SJSA1 (cell line): ENCODE results near the gene INSC. TPM values are rescaled to one million over a fixed set of nuclear protein-coding genes. Genes with fewer than 3 reads are reported as not detected.

Experiments used
- DNase-seq, 2 experiments: peaks; one replicate each; pipeline ENCODE4 v3.0.0-alpha.2; 2015 to 2020; ENCODE audit warnings: low spot score in 2 of 2, low read depth in 1 of 2
- H3K27ac ChIP-seq: fragments of 250-450 bp; sonication (Bioruptor Pico); 2 replicates; pipeline ENCODE4 v1.5.1; 2020; ENCODE audit warnings: mild to moderate bottlenecking, moderate library complexity
- H3K27me3 ChIP-seq: fragments of 250-450 bp; sonication (Bioruptor Pico); replicated peaks from 2 replicates; pipeline ENCODE4 v1.5.1; 2020; ENCODE audit warnings: mild to moderate bottlenecking, moderate library complexity
- H3K36me3 ChIP-seq: fragments of 250-450 bp; sonication (Bioruptor Pico); 2 replicates; pipeline ENCODE4 v1.5.1; 2020; ENCODE audit warnings: mild to moderate bottlenecking
- H3K4me1 ChIP-seq: fragments of 250-450 bp; sonication (Bioruptor Pico); replicated peaks from 2 replicates; pipeline ENCODE4 v1.6.1; 2021; ENCODE audit warnings: mild to moderate bottlenecking
- H3K4me3 ChIP-seq: fragments of 250-450 bp; sonication (Bioruptor Pico); 2 replicates; pipeline ENCODE4 v1.5.1; 2020; ENCODE audit warnings: mild to moderate bottlenecking
- H3K9me3 ChIP-seq: fragments of 250-450 bp; sonication (Bioruptor Pico); replicated peaks from 2 replicates; pipeline ENCODE4 v1.5.1; 2020; ENCODE audit warnings: mild to moderate bottlenecking
- total RNA-seq: library from RNA; depleted of rRNA; stranded (reverse); fragments of >200 nt; shearing (Covaris generic); gene quantifications from 2 replicates; pipeline ENCODE4 v1.2.3, GENCODE V29; 2014

INSC gene
- total RNA-seq, 1 experiment from 2014 or later: 0.26 TPM

DNA sequence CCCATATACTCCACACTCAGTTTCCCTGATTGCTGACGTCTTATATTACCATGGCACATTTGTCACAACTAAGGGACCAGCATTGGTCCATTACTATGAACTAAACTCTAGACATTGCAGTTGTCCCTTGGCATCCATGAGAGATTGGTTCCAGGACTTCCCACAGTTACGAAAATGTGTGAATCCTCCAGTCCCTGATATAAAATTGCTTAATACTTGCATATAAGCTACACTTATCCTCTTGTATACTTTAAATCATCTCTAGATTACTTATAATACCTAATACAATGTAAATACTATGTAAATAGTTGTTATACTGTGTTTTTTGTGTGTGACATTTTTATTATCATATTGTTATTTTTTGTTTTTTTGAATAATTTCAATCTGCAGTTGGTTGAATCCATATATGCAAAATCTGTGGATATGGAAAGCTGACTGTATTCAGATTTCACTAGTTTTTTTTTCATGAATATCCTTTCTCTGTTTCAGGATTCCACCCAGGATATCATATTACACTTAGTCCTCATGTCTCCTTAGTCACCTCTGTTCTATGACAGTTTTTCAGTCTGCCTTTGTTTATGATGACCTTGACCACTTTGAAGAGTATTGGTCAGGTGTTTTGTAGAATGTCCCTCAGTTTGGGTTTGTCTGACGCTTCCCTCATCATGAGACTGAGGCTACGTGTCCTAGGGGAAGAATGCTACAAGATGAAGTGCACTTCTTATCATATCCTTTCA, 55.3 kb downstream of the INSC start:
- Histone ChIP-seq H3K27me3 (no peaks in the 10 kb centered on the region), H3K36me3 (no peaks in the 10 kb centered on the region), H3K4me1 (no peaks in the 10 kb centered on the region), H3K4me3 (no peak overlapping the region), H3K27ac (no peak overlapping the region), H3K9me3 (no peaks in the 10 kb centered on the region)
- DNase-seq: no peak

DNA sequence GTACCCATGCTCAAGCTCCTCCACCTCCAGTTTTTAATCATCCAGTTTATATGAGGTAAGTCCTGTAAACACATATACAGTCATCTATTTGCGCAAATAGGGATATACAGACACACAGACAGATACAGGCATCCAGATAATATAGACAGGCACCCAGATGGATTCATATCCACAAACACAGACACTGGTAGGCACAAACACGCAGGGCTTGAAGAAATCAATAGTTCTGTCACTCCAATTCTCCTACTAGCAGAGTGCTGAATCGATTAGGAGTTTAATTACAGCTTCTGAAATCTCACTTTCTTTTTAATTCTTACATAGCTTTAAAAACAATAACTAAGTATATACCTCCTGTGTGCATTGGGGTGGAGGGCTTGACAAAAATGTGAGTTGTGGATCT, 56.0 kb downstream of the INSC start:
- Histone ChIP-seq H3K9me3 (no peaks in the 10 kb centered on the region), H3K27ac (no peak overlapping the region), H3K27me3 (no peaks in the 10 kb centered on the region), H3K36me3 (no peaks in the 10 kb centered on the region), H3K4me1 (no peaks in the 10 kb centered on the region), H3K4me3 (no peak overlapping the region)
- DNase-seq: no peak

DNA sequence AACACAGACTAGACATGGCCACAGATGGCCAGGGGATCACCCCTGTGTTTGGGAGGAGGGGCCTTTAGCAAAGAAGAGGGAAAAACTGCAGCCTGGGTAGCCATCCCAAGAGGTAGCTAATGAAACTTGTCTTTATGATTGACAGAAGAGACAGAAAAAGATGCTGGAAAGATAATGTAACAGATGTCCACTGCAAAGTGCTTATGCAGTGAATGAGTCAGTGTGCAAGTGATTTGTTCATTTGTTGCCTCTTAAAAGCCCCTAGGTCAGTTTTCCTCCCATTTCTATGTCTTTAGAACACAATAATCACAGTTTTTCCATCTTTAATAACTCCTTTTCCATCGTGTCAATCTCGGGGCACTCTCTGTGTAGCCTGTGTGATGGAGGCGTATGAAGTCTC, 57.2 kb downstream of the INSC start:
- H3K9me3 ChIP-seq: no peaks in the 10 kb centered on the region
- no peaks in the 10 kb centered on the region for H3K27me3 ChIP-seq
- no peak overlapping the region for H3K27ac ChIP-seq
- H3K4me3 ChIP-seq: no peak overlapping the region
- H3K4me1 ChIP-seq: no peaks in the 10 kb centered on the region
- no peaks in the 10 kb centered on the region for H3K36me3 ChIP-seq
- DNase-seq: no peak

DNA sequence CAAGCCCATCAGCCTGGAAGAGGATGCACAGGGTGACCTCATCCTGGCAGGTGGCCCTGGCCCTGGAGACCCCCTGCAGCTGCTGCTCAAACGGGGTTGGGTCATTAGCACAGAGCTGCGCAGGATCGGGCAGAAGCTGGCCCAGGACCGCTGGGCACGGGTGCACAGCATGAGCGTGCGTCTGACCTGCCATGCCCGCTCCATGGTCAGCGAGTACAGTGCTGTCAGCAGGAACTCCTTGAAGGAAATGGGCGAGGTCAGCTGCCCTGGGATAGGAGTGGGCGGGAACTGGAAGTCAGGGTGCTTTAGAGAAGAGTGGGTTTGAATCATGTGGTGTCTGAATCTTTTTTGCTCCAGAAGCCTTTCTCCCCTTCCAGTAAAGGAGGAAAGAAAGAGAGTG, 61.1 kb downstream of the INSC start:
- Histone ChIP-seq H3K27me3 (no peaks in the 10 kb centered on the region), H3K27ac (no peak overlapping the region), H3K4me1 (no peaks in the 10 kb centered on the region), H3K4me3 (no peak overlapping the region), H3K9me3 (no peaks in the 10 kb centered on the region), H3K36me3 (no peaks in the 10 kb centered on the region)
- no peak for DNase-seq

DNA sequence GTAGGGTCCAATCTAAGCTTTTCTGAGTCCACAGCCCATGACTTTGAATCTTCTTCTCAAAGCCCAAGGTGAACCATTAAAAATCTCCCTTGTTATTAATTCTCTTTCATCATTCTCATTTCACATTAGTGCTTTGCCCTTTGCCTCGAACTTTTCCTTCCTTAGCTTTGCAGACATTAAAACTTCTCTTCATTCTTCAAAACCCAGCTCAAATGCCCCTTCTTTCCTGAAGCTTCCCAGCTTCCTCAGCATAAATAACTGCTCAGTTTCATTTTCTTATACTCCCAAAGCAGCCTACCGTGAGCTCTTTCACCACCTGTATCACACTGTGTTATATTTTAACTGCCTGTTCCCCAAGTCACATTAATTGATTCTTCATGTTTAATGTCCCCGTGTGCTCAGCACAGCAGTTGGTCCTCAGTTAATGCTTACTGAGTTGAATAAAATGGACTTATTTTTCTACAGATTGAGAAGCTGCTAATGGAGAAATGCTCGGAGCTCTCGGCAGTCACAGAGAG, 62.0 kb downstream of the INSC start:
- Histone ChIP-seq H3K4me1 (no peaks in the 10 kb centered on the region), H3K27me3 (no peaks in the 10 kb centered on the region), H3K27ac (no peak overlapping the region), H3K36me3 (no peaks in the 10 kb centered on the region), H3K9me3 (no peaks in the 10 kb centered on the region), H3K4me3 (no peak overlapping the region)
- no peak for DNase-seq

DNA sequence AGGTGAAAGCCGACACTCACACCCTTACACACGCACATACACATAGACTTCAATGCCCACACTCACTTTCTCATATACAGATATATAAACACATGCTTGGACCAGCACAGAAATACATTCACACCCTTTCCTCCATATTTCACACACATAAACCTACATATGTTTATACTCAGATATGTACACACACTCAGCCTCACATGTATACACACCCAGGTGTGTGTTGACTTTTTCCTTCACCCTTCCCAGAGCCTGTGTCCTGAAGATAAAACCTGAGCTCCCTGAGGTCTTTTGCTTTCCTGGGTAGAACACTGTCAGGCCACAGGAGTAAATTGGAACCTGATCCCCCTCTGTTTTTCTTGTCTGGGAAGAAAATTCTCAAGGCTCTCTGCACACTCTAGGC, 62.8 kb downstream of the INSC start:
- H3K27me3 ChIP-seq: peaks cover 3% of the 10 kb centered on the region; the same call in 1 of the 2 replicates
- H3K27ac ChIP-seq: no peak overlapping the region
- H3K36me3 ChIP-seq: no peaks in the 10 kb centered on the region
- H3K9me3 ChIP-seq: no peaks in the 10 kb centered on the region
- H3K4me3 ChIP-seq: no peak overlapping the region
- no peak for DNase-seq
- no peaks in the 10 kb centered on the region for H3K4me1 ChIP-seq

DNA sequence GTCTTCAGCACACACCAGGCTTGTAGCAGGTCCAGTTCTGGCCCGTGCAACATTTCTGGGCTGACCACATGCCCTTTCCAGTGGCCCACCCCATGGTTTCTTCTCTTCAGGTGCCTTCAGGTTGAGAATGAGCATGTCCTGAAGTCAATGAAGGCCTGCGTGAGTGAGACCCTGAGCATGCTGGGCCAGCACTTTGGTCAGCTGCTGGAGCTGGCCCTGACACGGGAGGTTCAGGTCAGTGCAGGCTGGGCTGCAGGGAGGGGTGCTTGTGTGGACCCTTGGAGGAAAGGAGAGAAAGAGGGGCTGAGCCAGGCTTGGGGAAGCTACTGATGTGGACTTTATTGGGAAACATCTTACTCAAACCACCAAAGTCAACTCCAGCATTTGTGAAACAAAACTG, 63.5 kb downstream of the INSC start:
- Histone ChIP-seq H3K36me3 (no peaks in the 10 kb centered on the region), H3K9me3 (no peaks in the 10 kb centered on the region), H3K4me1 (no peaks in the 10 kb centered on the region), H3K4me3 (no peak overlapping the region), H3K27me3 (peaks cover 6% of the 10 kb centered on the region; the same call in 1 of the 2 replicates), H3K27ac (no peak overlapping the region)
- no peak for DNase-seq

DNA sequence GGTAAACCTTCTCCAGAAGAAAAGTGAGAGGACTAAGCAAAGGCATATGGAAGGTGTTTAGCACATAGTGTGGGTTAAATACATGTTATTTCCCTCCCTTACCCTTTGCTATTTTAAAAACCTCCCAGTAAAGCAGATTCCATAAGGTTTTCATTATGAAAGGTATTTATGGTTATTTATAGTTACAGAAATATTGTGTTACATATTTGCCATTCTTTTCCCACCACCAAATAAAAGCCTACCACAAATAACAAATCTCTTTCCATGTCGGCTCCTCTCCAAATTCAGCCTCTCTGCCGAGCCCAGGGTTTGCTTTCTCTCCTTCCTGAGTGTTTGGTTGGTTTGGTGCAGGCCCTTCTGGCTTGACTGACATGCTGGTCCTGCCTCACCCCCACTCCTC, 64.4 kb downstream of the INSC start:
- no peaks in the 10 kb centered on the region for H3K9me3 ChIP-seq
- peaks cover 12% of the 10 kb centered on the region for H3K27me3 ChIP-seq
- H3K27ac ChIP-seq: no peak overlapping the region
- H3K4me1 ChIP-seq: no peaks in the 10 kb centered on the region
- H3K4me3 ChIP-seq: no peak overlapping the region
- DNase-seq: no peak
- H3K36me3 ChIP-seq: no peaks in the 10 kb centered on the region

DNA sequence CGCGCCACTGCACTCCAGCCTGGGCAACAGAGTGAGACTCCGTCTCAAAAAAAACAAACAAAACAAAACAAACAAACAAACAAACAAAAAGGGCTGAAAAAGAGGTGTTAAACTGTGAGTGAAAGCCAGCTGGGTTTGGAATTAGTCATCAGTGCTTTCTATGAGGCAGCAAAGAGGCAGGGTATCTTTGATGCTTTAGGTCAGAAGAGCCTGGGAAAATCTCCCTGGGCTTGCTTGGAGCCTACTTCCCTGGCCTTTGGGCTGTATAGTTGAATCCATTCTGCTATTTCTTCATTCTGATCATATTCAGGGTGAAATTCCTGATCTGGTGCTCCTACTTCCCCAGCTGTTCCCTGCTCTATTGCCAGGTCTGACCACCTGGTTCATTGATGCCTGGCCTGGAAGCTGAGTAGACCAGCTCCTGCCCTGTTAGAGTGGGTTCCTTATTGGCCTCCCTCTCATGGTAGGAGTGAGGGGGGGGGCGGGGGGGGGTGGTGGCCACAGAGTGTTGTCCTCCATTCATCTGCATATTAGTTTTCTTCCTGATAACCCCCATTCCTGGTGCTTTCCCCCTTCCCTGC, 65.6 kb downstream of the INSC start:
- peaks cover 12% of the 10 kb centered on the region for H3K27me3 ChIP-seq
- DNase-seq: no peak
- no peaks in the 10 kb centered on the region for H3K9me3 ChIP-seq
- H3K4me3 ChIP-seq: no peak overlapping the region
- H3K4me1 ChIP-seq: no peaks in the 10 kb centered on the region
- H3K27ac ChIP-seq: no peak overlapping the region
- no peaks in the 10 kb centered on the region for H3K36me3 ChIP-seq

DNA sequence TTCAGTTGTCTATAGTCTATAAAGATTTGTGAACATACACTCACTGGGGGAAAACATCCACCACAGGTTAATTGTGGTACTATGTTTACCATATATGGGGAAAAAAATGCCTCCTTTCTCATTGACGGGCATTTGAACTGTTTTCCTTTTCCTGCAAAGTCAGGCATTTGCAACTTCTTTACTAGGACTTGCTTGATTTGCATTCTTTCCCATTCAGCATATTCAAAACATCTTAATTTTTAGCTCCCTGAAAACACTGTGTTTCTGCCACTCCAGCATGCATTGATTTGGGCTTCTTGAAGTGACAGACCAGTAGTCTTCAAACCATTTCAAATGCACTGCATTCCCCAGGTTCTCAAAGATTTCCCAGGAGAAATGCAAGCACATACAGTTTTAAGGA, 67.6 kb downstream of the INSC start:
- DNase-seq: no peak
- no peaks in the 10 kb centered on the region for H3K4me1 ChIP-seq
- H3K9me3 ChIP-seq: no peaks in the 10 kb centered on the region
- no peaks in the 10 kb centered on the region for H3K36me3 ChIP-seq
- no peak overlapping the region for H3K27ac ChIP-seq
- no peak overlapping the region for H3K4me3 ChIP-seq
- H3K27me3 ChIP-seq: peaks cover 13% of the 10 kb centered on the region

DNA sequence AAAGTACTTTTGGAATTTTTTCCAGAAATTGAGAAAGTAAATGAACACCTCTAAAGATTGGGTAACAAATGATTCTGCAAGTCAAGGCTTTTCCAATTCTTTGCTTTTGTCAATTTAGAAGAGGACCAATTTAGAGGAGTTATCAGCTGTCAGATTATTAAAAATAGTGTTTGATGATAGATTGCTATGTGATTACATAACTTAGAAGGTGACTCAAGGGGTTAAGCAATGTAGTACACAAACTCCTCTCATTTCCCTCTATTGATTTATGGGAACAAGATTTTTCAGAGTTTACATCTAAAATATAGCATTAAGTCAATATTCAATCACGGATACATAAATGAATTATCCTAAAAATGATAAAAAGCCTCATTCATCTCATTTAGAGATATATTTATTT, 70.3 kb downstream of the INSC start:
- no peaks in the 10 kb centered on the region for H3K9me3 ChIP-seq
- no peaks in the 10 kb centered on the region for H3K4me1 ChIP-seq
- no peaks in the 10 kb centered on the region for H3K36me3 ChIP-seq
- no peak overlapping the region for H3K4me3 ChIP-seq
- H3K27ac ChIP-seq: no peak overlapping the region
- peaks cover 16% of the 10 kb centered on the region for H3K27me3 ChIP-seq
- no peak for DNase-seq

DNA sequence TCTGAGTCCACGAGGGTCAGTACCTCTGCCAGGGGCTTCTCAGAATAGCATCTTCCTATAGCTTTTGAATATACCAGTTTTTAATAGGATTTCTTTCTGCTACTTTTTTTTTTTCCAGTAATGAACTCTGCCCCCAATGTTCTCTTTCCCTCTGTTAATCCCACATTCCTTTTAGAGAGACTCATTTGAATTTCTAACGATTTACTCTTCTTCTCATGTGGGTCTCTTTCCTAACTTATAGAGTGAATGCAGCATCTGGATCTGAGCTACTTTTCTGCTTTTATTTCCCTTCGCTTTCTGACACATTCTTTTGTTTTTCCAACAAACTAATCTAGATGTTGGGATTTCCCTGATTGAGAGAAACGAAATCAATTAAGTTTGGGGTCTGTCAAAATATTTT, 71.4 kb downstream of the INSC start:
- no peak for DNase-seq
- no peak overlapping the region for H3K27ac ChIP-seq
- H3K27me3 ChIP-seq: peaks cover 16% of the 10 kb centered on the region
- H3K9me3 ChIP-seq: no peaks in the 10 kb centered on the region
- H3K4me1 ChIP-seq: no peaks in the 10 kb centered on the region
- H3K36me3 ChIP-seq: no peaks in the 10 kb centered on the region
- H3K4me3 ChIP-seq: no peak overlapping the region

DNA sequence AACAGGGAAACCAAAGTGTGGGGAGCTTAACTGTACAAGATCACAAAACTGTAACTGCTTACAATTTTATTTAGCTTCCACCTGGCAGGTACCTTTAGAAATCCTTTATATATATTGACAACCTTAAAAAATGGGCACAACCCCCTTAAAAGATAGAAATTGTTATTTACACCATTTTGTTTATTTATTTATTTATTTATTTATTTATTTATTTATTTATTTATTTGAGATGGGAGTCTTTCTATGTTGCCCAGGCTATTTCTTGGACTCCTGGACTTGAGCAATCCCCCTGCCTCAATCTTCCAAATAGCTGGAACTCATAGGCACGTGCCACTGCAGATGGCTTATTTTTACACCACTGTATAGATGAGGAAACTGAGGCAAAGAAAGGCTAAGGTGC, 74.5 kb downstream of the INSC start:
- H3K27me3 ChIP-seq: peaks cover 4% of the 10 kb centered on the region; the same call in 1 of the 2 replicates
- no peaks in the 10 kb centered on the region for H3K36me3 ChIP-seq
- no peaks in the 10 kb centered on the region for H3K9me3 ChIP-seq
- no peak for DNase-seq
- H3K4me1 ChIP-seq: no peaks in the 10 kb centered on the region
- no peak overlapping the region for H3K27ac ChIP-seq
- H3K4me3 ChIP-seq: no peak overlapping the region

DNA sequence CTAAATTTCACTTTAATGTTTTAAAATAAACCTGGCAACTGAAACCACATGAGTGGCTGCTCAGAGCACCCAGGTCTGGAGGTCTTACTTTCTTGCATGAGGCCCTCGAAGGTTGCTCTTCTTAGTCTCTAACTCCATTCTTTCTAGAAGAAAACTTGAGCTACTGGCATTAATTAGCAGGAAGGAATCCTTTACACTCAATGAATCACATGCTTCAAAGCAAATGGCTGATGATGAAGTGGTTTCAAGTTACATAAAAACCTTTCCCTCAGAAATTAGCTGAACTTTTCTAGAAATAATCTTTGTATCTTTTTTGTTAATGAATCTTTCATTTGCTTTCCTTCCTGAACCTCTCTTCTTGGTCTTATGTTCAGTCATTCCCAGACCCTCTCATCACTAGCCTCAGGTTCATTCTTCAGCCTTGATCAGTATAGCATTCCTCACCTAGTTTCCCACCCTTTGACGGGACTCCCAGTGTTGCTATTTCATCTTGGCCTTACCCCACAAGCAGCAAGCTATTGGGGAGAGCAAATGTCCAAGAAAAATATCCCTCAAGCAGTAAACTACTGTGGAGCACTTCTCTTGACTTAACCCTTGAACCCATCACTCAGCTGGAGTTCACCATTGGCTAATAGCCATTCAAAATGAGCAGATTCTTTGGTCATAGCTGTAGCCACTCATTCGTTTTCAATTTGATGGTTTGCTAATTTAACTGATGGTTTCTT, 75.1 kb downstream of the INSC start:
- Histone ChIP-seq H3K4me1 (no peaks in the 10 kb centered on the region), H3K36me3 (no peaks in the 10 kb centered on the region), H3K27me3 (peaks cover 4% of the 10 kb centered on the region; the same call in 1 of the 2 replicates), H3K9me3 (no peaks in the 10 kb centered on the region), H3K4me3 (no peak overlapping the region), H3K27ac (no peak overlapping the region)
- DNase-seq: no peak
